GM12872 (cell line): ENCODE results near the gene AKT2.

Experiments used
- CTCF ChIP-seq: IDR thresholded peaks from 3 replicates; pipeline ENCODE4 v1.5.1; 2011; ENCODE audit warnings: low read depth, mild to moderate bottlenecking, low read length, moderate library complexity; ENCODE audit not compliant: insufficient read depth

AKT2 gene

GRCh38 chr19:40231544-40232424, 53.4 kb downstream of the AKT2 start:
- TF ChIP-seq CTCF, result no peak

- TF ChIP-seq CTCF, result no peak
Observed at GRCh38 chr19:40231057-40231456, 54.1 kb downstream of the AKT2 start.

GRCh38 chr19:40229926-40230417, 55.2 kb downstream of the AKT2 start:
- no peak for TF ChIP-seq CTCF

- TF ChIP-seq CTCF, result no peak
Observed at GRCh38 chr19:40229484-40229883, 55.7 kb downstream of the AKT2 start.

- TF ChIP-seq CTCF, result no peak
Observed at GRCh38 chr19:40228863-40229262, 56.3 kb downstream of the AKT2 start.

GRCh38 chr19:40228346-40228745, 56.8 kb downstream of the AKT2 start:
- no peak for TF ChIP-seq CTCF

- TF ChIP-seq CTCF, result no peak
Observed at GRCh38 chr19:40225440-40226305, 59.5 kb downstream of the AKT2 start.
